Kidney (tissue), 14 donors: Measurements from ENCODE around the gene TMEM185B. TPM values are rescaled to one million over a fixed set of nuclear protein-coding genes. Genes with fewer than 3 reads are reported as not detected.

ENCODE experiments used
- DNase-seq, 5 donors: peaks; one replicate each; pipeline ENCODE4 v3.0.0-alpha.2; 2013 to 2020
- FAIRE-seq: peaks from 2 replicates; lab custom pipeline; 2012; peaks lifted over from hg19 to GRCh38; lab: Jason Lieb, UNC
- H3K27ac ChIP-seq, 2 donors: one replicate each; pipeline ENCODE4 v1.7.0; 2013; ENCODE audit warnings: low read depth in 2 of 2, low read length in 2 of 2, inconsistent platforms in 1 of 2
- H3K27me3 ChIP-seq: one replicate; pipeline ENCODE4 v1.7.1; 2013; ENCODE audit warnings: low read length, inconsistent platforms; ENCODE audit not compliant: control insufficient read depth, insufficient read depth
- H3K36me3 ChIP-seq, 3 donors: one replicate each; pipeline versions ENCODE4 v1.7.0 to v1.7.1; 2013; ENCODE audit warnings: low read length in 3 of 3, control low read depth in 1 of 3, inconsistent platforms in 1 of 3; ENCODE audit not compliant: insufficient read depth in 3 of 3, control insufficient read depth in 2 of 3
- H3K4me1 ChIP-seq, 3 donors: one replicate each; pipeline versions ENCODE4 v1.7.0 to v1.7.1; 2013; ENCODE audit warnings: low read length in 3 of 3, inconsistent platforms in 1 of 3, low read depth in 1 of 3; ENCODE audit not compliant: control insufficient read depth in 2 of 3, insufficient read depth in 2 of 3
- H3K4me3 ChIP-seq, 3 donors: one replicate each; pipeline versions ENCODE4 v1.7.0 to v1.8.1; 2013; ENCODE audit warnings: low read length in 3 of 3, control low read depth in 1 of 3, inconsistent platforms in 1 of 3
- H3K9ac ChIP-seq, 3 donors: one replicate each; pipeline versions ENCODE4 v1.7.0 to v1.7.1; 2013; ENCODE audit warnings: low read length in 3 of 3, control low read depth in 1 of 3, inconsistent platforms in 1 of 3
- H3K9me3 ChIP-seq, 3 donors: one replicate each; pipeline versions ENCODE4 v1.7.0 to v1.7.1; 2013; ENCODE audit warnings: low read length in 3 of 3, control low read depth in 1 of 3, inconsistent platforms in 1 of 3; ENCODE audit not compliant: control insufficient read depth in 2 of 3, insufficient read depth in 1 of 3
- CTCF ChIP-seq: IDR thresholded peaks from 3 replicates; pipeline ENCODE4 v1.5.1; 2012; ENCODE audit warnings: mild to moderate bottlenecking, moderate library complexity, borderline replicate concordance; ENCODE audit not compliant: insufficient read depth; ENCODE audit errors: extremely low read depth
- intact Hi-C: fragments of 100-400 bp; cut with DNase I; formaldehyde crosslinking; loops from one replicate; pipeline ENCODE4 v1.11.1; 2022
- polyA plus RNA-seq: library from polyadenylated mRNA; stranded (reverse); fragments of 350-450 nt; fragmentation: Illumina TruSeq; extraction: RNeasy Lipid Tissue Mini Kit (QIAGEN cat#74804); gene quantifications from one replicate; pipeline ENCODE4 v1.2.3, GENCODE V29; 2014; ENCODE audit warnings: low read depth, low replicate concordance; ENCODE audit not compliant: insufficient read depth
- total RNA-seq: library from RNA; stranded (reverse); fragmentation: NEBNext Ultra II Directional; extraction: Animal tissue kit (Norgen Biotek cat#: 25700); gene quantifications from one replicate; pipeline ENCODE4 v1.2.1, GENCODE V29; 2021
- donor health status: control.
- donor health status: control.
- donor health status: control.
- donor health status: control.
- donor health status: control.
- donor health status: DM: yes; HTN: yes; CAD: no.
- donor health status: Normal renal cell carcinoma (clear cell type).

The TMEM185B gene
- total and polyA plus RNA-seq, 2 donors from 2014 or later: 8.0 to 28.1 TPM

- no peak for TF ChIP-seq CTCF
- Histone ChIP-seq H3K36me3 (no peaks in the 10 kb centered on the region), H3K27me3 (no peaks in the 10 kb centered on the region), H3K4me3 (no peak overlapping the region), H3K4me1 (peaks cover 4 to 25% (median 21%) of the 10 kb centered on the region in 3 donors), H3K27ac (no peak overlapping the region), H3K9me3 (no peaks in the 10 kb centered on the region), H3K9ac (no peak overlapping the region)
- FAIRE-seq (no peak), DNase-seq (no peak)
- intact Hi-C loops: no loop called here
Measured at GRCh38 chr2:120255071-120255470, 31.9 kb upstream of the TMEM185B start.

- Histone ChIP-seq H3K9me3 (no peaks in the 10 kb centered on the region), H3K9ac (peak overlapping the region in 1 of 3 donors; percentile 66), H3K27me3 (no peaks in the 10 kb centered on the region), H3K36me3 (no peaks in the 10 kb centered on the region), H3K27ac (no peak overlapping the region), H3K4me3 (peak overlapping the region; percentile 73 to 88 (median 81)), H3K4me1 (peaks cover 4 to 25% (median 21%) of the 10 kb centered on the region in 3 donors)
- intact Hi-C loops: no loop called here
- no peak for TF ChIP-seq CTCF
- FAIRE-seq (no peak), DNase-seq (no peak)
Measured at GRCh38 chr2:120254178-120254577, 31.0 kb upstream of the TMEM185B start.

GRCh38 chr2:120253021-120253882, 30.1 kb upstream of the TMEM185B start:
- intact Hi-C loops: no loop called here
- H3K9ac ChIP-seq: peak overlapping the region; percentile 44 to 72 (median 66)
- peaks cover 4 to 21% (median 17%) of the 10 kb centered on the region in 3 donors for H3K4me1 ChIP-seq
- H3K27ac ChIP-seq: peak overlapping the region; percentile 75 to 79
- H3K27me3 ChIP-seq: no peaks in the 10 kb centered on the region
- H3K4me3 ChIP-seq: peak overlapping the region; percentile 73 to 88 (median 81)
- DNase-seq (peak; percentile 80 to 95 (median 89)), FAIRE-seq (no peak)
- no peaks in the 10 kb centered on the region for H3K36me3 ChIP-seq
- no peaks in the 10 kb centered on the region for H3K9me3 ChIP-seq
- TF ChIP-seq CTCF: peak; percentile 45
